Thyroid gland (tissue), 4 donors: ENCODE results near the gene ACSBG1. TPM values are rescaled to one million over a fixed set of nuclear protein-coding genes. Genes with fewer than 3 reads are reported as not detected.

Experiments
- DNase-seq, 2 donors: peaks; one replicate each; pipeline ENCODE4 v3.0.0-alpha.2; 2019
- H3K27ac ChIP-seq, 3 donors: fragments of 200-600 bp; sonication (generic); 1 replicate in 2 of 3; 2 replicates in 1 of 3; pipeline ENCODE4 v1.5.1; 2016 to 2019; ENCODE audit warnings: mild to moderate bottlenecking in 1 of 3, moderate library complexity in 1 of 3
- H3K27me3 ChIP-seq: fragments of 200-600 bp; sonication (generic); one replicate; pipeline ENCODE4 v1.5.1; 2019
- H3K36me3 ChIP-seq, 2 donors: fragments of 200-600 bp; sonication (generic); one replicate each; pipeline ENCODE4 v1.5.1; 2016 to 2019
- H3K4me1 ChIP-seq, 2 donors: fragments of 200-600 bp; sonication (generic); one replicate each; pipeline ENCODE4 v1.5.1; 2017 to 2019
- H3K4me3 ChIP-seq, 3 donors: fragments of 200-600 bp; sonication (generic); replicated peaks in 1 of 3; 1 replicate in 2 of 3; 2 replicates in 1 of 3; pipeline ENCODE4 v1.5.1; 2016; ENCODE audit warnings: mild to moderate bottlenecking in 1 of 3
- H3K9me3 ChIP-seq: fragments of 200-600 bp; sonication (generic); one replicate; pipeline ENCODE4 v1.5.1; 2017
- CTCF ChIP-seq, 6 experiments: fragments of 200-600 bp in 3 of 6; fragments of 450-650 bp in 3 of 6; sonication (generic) in 3 of 6; IDR thresholded peaks; one replicate each; pipeline ENCODE4 v1.5.1; 2016 to 2019; ENCODE audit warnings: antibody characterized with exemption in 6 of 6, mild to moderate bottlenecking in 2 of 6, inconsistent platforms in 1 of 6, moderate library complexity in 1 of 6
- POLR2A ChIP-seq, 2 donors: fragments of 450-650 bp; IDR thresholded peaks; one replicate each; pipeline ENCODE4 v1.6.1; 2017; ENCODE audit warnings: antibody characterized with exemption in 2 of 2, mild to moderate bottlenecking in 2 of 2, moderate library complexity in 1 of 2
- WGBS, 2 donors: methylation state at CpG; one replicate each; pipeline ENCODE4 v1.1.5; 2017; 5-methylcytosine and 5-hydroxymethylcytosine counted together
- intact Hi-C: fragments of 100-400 bp; cut with DNase I; formaldehyde crosslinking; loops from one replicate; pipeline ENCODE4 v1.15.1; 2023
- total RNA-seq, 4 donors: library from RNA; depleted of rRNA; stranded (reverse); fragments of >200 nt; gene quantifications; one replicate each; pipeline ENCODE4 v1.2.3, GENCODE V29; 2016

The ACSBG1 gene
- total RNA-seq, 4 donors from 2014 or later: not detected

- WGBS, 2 donors: 63 to 81% methylated on average over 7 of the region's 7 CpGs
- no peak overlapping the region for H3K27ac ChIP-seq
- no peaks in the 10 kb centered on the region for H3K27me3 ChIP-seq
- TF ChIP-seq POLR2A (IDR thresholded peaks at IDR 0.05) (no peak), CTCF (IDR thresholded peaks at IDR 0.05) (no peak)
- intact Hi-C loops: loop anchor here (5.0 kb wide), 1 partner anchor 283 kb away; no protein-coding TSS in a partner anchor
- H3K9me3 ChIP-seq: no peaks in the 10 kb centered on the region
- H3K4me3 ChIP-seq: no peak overlapping the region
- no peaks in the 10 kb centered on the region for H3K36me3 ChIP-seq
- no peak for DNase-seq
- peaks cover 0 to 9% of the 10 kb centered on the region in 2 donors for H3K4me1 ChIP-seq
These were observed 10.5 kb upstream of the ACSBG1 start for GRCh38 chr15:78244893-78245292.

GRCh38 chr15:78244101-78244500, 9.7 kb upstream of the ACSBG1 start:
- Histone ChIP-seq H3K4me3 (no peak overlapping the region), H3K36me3 (no peaks in the 10 kb centered on the region), H3K27ac (no peak overlapping the region), H3K9me3 (no peaks in the 10 kb centered on the region), H3K4me1 (peaks cover 0 to 9% of the 10 kb centered on the region in 2 donors), H3K27me3 (no peaks in the 10 kb centered on the region)
- TF ChIP-seq CTCF (IDR thresholded peaks at IDR 0.05) (no peak), POLR2A (IDR thresholded peaks at IDR 0.05) (no peak)
- WGBS, 2 donors: 69 to 72% methylated on average over 6 of the region's 6 CpGs
- DNase-seq: no peak
- intact Hi-C loops: loop anchor here (5.0 kb wide), 1 partner anchor 282 kb away; no protein-coding TSS in a partner anchor

- no peak for TF ChIP-seq CTCF (IDR thresholded peaks at IDR 0.05)
- DNase-seq: peak; percentile 84 to 85
- Histone ChIP-seq H3K27ac (peak overlapping the region in 1 of 3 donors; percentile 17), H3K27me3 (no peaks in the 10 kb centered on the region), H3K4me3 (no peak overlapping the region), H3K9me3 (no peaks in the 10 kb centered on the region), H3K4me1 (peaks cover 0 to 9% of the 10 kb centered on the region in 2 donors), H3K36me3 (no peaks in the 10 kb centered on the region)
- 0 to 27% methylated on average over 3 to 6 of the region's 6 CpGs for WGBS, 2 donors
- intact Hi-C loops: loop anchor here (5.0 kb wide), 1 partner anchor 281 kb away; no protein-coding TSS in a partner anchor
These were observed 9.2 kb upstream of the ACSBG1 start for GRCh38 chr15:78243491-78243941.

- Histone ChIP-seq H3K4me3 (no peak overlapping the region), H3K27me3 (no peaks in the 10 kb centered on the region), H3K27ac (no peak overlapping the region), H3K9me3 (no peaks in the 10 kb centered on the region), H3K36me3 (no peaks in the 10 kb centered on the region), H3K4me1 (peaks cover 0 to 9% of the 10 kb centered on the region in 2 donors)
- intact Hi-C loops: loop anchor here (5.0 kb wide), 1 partner anchor 281 kb away; no protein-coding TSS in a partner anchor
- WGBS, 2 donors: 69 to 89% methylated on average over 6 of the region's 6 CpGs
- no peak for DNase-seq
- TF ChIP-seq CTCF (IDR thresholded peaks at IDR 0.05): no peak
- no peak for TF ChIP-seq POLR2A (IDR thresholded peaks at IDR 0.05)
These were observed 8.7 kb upstream of the ACSBG1 start for GRCh38 chr15:78243058-78243457.

GRCh38 chr15:78242128-78242527, 7.8 kb upstream of the ACSBG1 start:
- Histone ChIP-seq H3K9me3 (no peaks in the 10 kb centered on the region), H3K4me3 (no peak overlapping the region), H3K36me3 (no peaks in the 10 kb centered on the region), H3K27me3 (no peaks in the 10 kb centered on the region), H3K27ac (no peak overlapping the region), H3K4me1 (peaks cover 0 to 9% of the 10 kb centered on the region in 2 donors)
- DNase-seq: no peak
- intact Hi-C loops: loop anchor here (5.0 kb wide), 1 partner anchor 280 kb away; no protein-coding TSS in a partner anchor
- TF ChIP-seq POLR2A (IDR thresholded peaks at IDR 0.05) (no peak), CTCF (IDR thresholded peaks at IDR 0.05) (no peak)
- 84 to 85% methylated on average over 5 of the region's 5 CpGs for WGBS, 2 donors
